HG02870 (cell line): Measurements from ENCODE around the gene COL27A1.

ENCODE experiments used
- ATAC-seq: cut with Tn5 transposase; IDR thresholded peaks from one replicate; pipeline ENCODE4 v1.9.1; 2021; ENCODE audit warnings: mild to moderate bottlenecking, moderate library complexity; ENCODE audit not compliant: unreplicated experiment

Gene COL27A1

GRCh38 chr9:114141553-114142402, 13.6 kb upstream of the COL27A1 start:
- no peak for ATAC-seq

GRCh38 chr9:114143234-114143633, 12.1 kb upstream of the COL27A1 start:
- ATAC-seq: no peak

- no peak for ATAC-seq
Observed at GRCh38 chr9:114146735-114147134, 8.6 kb upstream of the COL27A1 start.

GRCh38 chr9:114149181-114149580, 6.2 kb upstream of the COL27A1 start:
- ATAC-seq: no peak

GRCh38 chr9:114149765-114150340, 5.5 kb upstream of the COL27A1 start:
- no peak for ATAC-seq

- ATAC-seq: no peak
Observed at GRCh38 chr9:114150608-114151007, 4.7 kb upstream of the COL27A1 start.

GRCh38 chr9:114151426-114151956, 3.8 kb upstream of the COL27A1 start:
- ATAC-seq: no peak

- no peak for ATAC-seq
Observed at GRCh38 chr9:114153761-114154599, 1.4 kb upstream of the COL27A1 start.

GRCh38 chr9:114154600-114155102, 686 bp upstream of the COL27A1 start:
- no peak for ATAC-seq

- ATAC-seq: no peak
Observed at GRCh38 chr9:114155995-114156656, 789 bp downstream of the COL27A1 start.

GRCh38 chr9:114156657-114157421, 1.5 kb downstream of the COL27A1 start:
- no peak for ATAC-seq

GRCh38 chr9:114157516-114158176, 2.3 kb downstream of the COL27A1 start:
- ATAC-seq: no peak

- no peak for ATAC-seq
Observed at GRCh38 chr9:114158482-114159130, 3.3 kb downstream of the COL27A1 start.

GRCh38 chr9:114159691-114160090, 4.4 kb downstream of the COL27A1 start:
- ATAC-seq: no peak

- ATAC-seq: no peak
Observed at GRCh38 chr9:114161513-114161912, 6.2 kb downstream of the COL27A1 start.

GRCh38 chr9:114163517-114163951, 8.2 kb downstream of the COL27A1 start:
- no peak for ATAC-seq

GRCh38 chr9:114164191-114164794, 9.0 kb downstream of the COL27A1 start:
- no peak for ATAC-seq

- no peak for ATAC-seq
Observed at GRCh38 chr9:114165407-114166102, 10.2 kb downstream of the COL27A1 start.
